HG03159 (cell line): ENCODE data around the gene LHFPL2.

Experiments used
- ATAC-seq: cut with Tn5 transposase; IDR thresholded peaks from one replicate; pipeline ENCODE4 v1.9.1; 2021; ENCODE audit warnings: mild to moderate bottlenecking, moderate library complexity; ENCODE audit not compliant: unreplicated experiment

LHFPL2 gene

DNA sequence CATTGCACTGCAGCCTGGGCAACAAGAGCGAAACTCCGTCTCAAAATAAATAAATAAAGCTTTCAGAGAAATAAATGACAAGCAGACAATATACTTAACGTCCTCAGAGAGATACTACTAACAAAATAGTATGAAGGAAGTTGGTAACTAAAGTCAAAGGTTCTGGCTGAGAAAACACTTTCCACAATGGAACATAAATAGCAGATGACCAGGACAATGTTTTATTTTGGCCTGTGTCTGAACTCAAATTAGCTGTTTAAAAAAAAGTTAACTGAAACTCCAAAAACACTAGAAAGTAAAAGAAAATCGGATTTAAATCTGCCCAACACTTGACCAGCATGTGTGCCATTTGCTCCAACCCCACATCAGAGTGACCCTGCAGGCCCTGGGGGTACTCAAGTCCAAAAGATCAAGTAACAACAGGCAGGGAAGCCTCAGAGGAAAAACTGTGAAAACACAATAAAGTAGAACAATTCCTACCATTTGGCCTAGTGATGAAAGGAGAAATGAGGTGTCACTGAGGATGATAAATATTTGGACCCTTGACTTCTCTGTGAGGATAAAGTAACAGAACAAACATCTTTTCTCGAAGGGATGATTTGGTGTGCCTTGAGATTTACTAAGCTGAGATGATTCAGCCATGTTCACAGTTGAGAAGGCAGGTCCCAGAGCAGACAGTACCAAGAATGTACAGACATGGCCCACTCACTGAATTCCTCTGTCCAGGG, 47.7 kb downstream of the LHFPL2 start:
- ATAC-seq, result no peak

GRCh38 chr5:78598973-78599372, 49.6 kb downstream of the LHFPL2 start:
- no peak for ATAC-seq

DNA sequence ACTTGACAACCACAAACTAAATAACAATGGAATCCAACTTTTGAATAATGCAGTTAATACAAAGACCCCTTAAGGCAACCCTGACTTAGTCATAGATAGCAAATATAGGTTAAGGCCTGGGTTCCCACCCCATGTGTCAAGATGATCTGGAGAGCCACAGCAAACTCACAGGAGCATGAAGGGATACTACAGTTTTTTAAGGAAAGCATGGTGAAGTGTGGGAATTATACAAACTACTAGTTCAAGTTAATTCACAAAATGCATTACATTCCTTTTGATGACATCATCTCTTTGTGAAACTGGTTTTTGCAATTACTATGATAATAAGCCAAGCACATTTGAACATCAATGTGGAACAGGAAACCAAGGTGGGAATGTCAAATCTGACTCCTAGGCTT, 50.6 kb downstream of the LHFPL2 start:
- ATAC-seq, result no peak

- no peak for ATAC-seq
Observed at GRCh38 chr5:78597068-78597973, 51.3 kb downstream of the LHFPL2 start.

DNA sequence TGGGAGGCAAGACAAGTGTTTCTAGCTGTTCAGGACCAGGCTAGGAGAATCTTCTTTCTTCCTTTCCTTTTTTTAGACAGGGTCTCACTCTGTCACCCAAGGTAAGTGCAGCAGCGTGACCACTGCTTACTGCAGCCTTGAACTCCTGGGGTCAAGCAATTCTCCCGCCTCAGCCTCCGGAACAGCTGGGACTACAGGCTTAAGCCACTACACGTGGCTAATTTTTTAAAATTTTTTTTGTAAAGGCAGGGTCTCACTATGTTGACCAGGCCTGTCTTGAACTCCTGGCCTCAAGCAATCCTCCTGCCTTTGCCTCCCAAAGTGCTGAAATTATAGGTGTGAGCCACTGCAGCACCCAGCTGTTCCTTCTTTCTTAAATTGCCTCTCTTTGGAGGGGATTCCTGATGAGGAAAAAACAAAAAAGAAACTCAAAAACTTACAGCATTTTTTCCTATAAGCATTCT, 53.1 kb downstream of the LHFPL2 start:
- no peak for ATAC-seq

- no peak for ATAC-seq
Observed at GRCh38 chr5:78594610-78595457, 53.7 kb downstream of the LHFPL2 start.

GRCh38 chr5:78594021-78594420, 54.6 kb downstream of the LHFPL2 start:
- ATAC-seq, result no peak

- no peak for ATAC-seq
Observed at GRCh38 chr5:78593465-78593864, 55.1 kb downstream of the LHFPL2 start.

DNA sequence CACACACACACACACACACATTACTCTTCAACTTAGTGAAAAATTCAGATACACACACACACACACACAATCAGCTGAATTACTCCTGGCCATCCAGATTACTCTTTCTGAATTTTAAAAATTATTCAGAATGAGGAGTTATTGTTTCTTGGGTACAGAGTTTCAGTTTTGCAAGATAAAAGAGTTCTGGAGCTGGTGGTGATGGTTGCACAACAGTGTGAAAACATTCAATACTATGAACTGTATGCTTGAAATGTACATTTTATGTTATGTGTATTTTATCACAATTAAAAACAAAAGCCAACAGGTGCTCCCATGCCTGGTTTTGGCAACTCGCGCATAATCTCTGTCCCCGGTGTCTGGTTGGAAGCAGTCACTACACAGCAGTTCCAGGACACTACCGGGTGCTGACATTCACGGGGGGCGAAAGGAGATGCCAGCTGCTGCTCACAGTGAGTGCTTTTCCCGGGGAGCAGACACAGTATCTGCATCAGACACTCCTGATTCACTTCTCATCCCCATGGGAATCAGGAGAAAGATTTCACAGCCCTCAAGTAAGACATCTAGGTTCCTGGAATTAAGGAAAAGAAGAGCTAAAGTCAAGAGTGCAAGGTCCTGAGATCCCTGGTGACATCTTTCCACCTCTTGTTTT, 55.7 kb downstream of the LHFPL2 start:
- no peak for ATAC-seq

- peak; percentile 69 for ATAC-seq
Observed at GRCh38 chr5:78591972-78592700, 56.4 kb downstream of the LHFPL2 start.

- ATAC-seq, result no peak
Observed at GRCh38 chr5:78591138-78591612, 57.4 kb downstream of the LHFPL2 start.

DNA sequence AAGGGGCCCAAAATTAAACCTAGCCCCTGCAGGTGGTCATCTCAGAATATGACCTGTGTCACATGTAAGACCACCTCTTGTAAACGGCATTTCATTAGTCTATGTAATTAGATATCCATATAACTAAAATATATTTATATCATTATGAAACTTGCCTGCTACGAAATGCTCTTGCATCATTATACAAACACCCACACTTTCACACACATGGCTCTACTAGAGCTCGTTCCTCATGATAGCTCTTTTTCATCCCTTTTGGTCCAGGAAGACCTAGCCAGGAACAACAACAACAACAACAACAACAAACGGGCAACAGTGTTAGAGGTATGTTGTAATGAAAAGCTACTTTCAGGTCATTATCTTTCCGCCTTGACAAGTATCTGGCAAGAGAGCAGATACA, 58.6 kb downstream of the LHFPL2 start:
- no peak for ATAC-seq

DNA sequence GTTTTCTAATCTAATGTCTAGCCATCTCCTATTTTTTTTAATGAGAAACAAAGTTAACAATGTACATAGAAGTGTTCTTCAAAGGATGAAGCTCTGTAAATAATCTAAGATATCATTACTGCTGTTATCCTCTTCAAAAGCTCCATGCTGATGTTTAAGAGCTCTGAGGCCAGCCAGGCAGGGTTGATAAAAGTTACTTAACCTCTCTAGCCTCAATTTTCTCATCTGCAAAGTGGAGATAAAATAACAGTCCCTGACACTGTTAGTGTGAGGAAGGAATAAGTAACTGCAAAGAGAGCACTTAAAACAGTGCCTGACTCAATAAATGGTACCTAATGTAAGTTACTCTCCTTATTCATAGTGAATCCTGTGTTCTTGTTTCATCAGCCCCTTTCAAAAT, 60.1 kb downstream of the LHFPL2 start:
- ATAC-seq, result no peak

DNA sequence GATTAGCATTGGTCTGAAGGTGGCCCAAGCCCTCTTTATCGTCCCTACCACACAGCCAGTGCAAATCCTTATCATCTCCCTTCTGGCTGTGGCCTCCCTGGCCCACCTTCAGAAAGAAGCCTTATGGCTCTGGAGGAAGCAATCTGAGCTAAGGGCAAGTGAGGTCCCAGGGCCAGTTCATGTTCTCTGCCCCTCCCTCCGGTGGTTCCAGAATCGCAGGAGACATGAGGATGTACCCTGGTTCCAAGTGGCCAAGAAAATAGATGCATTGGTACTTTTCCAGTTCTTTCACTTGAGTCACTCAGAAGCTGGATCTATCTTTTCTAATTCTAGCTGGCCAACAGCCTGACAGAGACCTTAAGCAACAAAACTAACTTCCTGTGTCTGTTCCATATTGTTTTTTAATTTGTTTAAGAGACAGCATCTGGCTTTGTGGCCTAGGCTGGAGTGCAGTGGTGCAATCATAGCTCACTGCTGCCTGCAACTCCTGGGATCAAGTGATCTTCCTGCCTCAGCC, 60.7 kb downstream of the LHFPL2 start:
- ATAC-seq, result no peak

DNA sequence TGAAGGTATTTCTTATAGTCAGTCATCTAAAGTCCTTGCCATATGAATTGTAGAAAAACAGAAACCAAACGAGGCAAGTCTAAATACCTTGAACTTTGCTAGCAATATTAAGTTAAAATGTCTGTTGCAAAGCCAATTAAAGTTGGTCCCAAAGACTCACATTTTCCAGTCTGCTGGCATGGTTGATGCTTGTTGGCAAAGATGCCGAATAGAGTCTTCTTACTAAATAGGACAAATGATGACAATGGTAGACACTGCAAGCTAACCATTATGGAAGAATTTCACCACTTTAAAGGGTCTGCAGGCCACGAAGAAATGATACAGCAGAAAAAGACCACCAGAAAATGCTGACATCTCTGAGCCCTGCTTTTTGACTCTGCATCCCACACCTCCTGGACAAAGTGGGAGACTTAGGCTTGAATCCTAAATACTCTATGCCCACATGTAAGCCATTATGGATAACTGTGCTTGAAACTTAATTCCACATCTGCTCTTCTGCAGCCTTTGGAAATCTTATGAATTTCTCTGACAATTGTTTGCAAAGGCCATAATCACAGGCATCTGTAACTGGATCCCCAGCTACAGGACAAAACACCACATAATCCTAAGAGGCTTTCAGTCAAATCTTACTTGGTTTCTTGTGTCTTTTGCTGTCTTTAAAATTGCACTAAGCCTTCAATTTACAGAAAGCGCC, 61.3 kb downstream of the LHFPL2 start:
- no peak for ATAC-seq

- ATAC-seq, result no peak
Observed at GRCh38 chr5:78586251-78586650, 62.3 kb downstream of the LHFPL2 start.

GRCh38 chr5:78578015-78578414, 70.6 kb downstream of the LHFPL2 start:
- no peak for ATAC-seq

- ATAC-seq, result no peak
Observed at GRCh38 chr5:78577071-78577807, 71.3 kb downstream of the LHFPL2 start.
